NOMO-1 (cell line): ENCODE results near the gene HOXB6.

ENCODE experiments used
- DNase-seq, 2 experiments: peaks; one replicate each; lab custom pipeline; 2025; ENCODE audit not compliant: unreplicated experiment in 2 of 2; lab: John Stamatoyannopoulos, UW

The HOXB6 gene

DNA sequence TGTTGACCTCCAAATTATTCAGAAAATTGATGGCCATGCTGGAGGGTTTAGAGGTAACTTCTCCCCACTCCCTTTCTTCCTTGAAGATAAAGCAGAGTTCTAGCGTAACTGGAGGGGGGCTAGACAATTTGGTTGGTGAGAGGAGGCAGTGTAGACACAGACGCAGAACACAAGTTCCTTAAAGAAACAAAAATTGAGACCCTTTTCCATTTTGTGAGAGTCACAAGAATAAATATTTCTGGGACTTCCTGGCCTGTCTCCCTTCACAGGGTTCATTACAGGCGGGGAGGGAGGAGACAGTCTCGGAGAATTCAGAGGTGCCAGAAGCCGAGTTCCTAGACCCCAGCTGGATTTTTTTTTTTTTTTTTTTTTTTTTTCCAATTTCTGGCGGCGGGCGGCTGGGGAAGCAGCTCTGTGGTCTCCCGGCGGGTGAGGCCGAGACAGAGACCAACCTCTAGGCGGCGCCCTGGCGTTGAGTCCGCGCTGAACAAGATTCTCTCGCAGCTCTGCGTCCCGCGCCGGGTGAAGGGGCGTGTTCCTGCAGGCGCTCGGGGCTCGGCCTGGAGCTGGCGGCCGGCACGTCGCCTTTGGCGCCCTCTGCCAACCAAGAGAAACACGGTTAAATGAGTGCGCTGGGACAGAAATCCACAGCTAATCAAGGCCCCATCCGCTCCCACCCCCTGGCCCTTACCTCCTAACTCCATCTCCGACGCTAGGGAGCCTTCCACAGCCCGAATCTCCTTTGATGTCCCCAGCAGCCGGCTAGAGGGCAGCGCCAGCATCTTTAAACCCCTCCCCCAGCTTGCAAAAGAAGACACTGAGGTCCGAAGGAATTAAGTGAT is 31.6 kb upstream of the HOXB6 start:
- DNase-seq: peak; percentile 53 to 73

GRCh38 chr17:48634493-48635208 is 29.9 kb upstream of the HOXB6 start:
- DNase-seq: no peak

- no peak for DNase-seq
Observed at GRCh38 chr17:48633266-48633677, 28.5 kb upstream of the HOXB6 start.

DNA sequence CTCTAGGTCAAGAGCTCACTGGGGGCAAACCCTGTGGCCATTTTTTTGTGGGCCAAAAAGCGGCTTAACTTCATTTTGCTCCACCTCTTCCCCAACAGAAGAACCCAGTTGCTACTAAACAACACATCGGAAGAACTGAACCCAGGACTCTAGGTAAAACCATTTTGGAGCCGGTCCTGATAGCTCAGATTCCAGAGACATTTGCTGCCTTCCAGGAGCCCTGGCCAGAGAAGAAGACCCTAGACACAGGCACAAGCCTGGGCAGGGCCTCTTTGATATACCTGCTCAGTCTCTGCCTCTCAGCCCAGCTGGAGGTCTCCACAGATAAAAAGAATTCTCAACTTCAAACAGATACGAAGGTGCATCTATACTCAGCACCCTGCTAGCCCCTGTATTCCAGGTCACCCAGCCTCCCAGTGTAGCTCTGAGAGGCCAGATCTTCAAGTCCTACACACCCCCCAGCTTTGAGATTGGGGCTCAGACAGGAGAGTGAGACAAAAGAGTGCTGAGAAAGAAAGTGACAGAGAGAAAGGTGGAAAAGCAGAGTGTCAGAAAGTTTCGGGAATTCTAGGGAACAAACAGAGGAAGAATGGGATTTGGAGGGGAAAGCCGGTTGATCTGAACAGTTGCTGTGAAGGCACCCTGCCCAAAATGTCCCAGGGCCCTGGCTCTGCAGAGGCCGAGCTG is 27.9 kb upstream of the HOXB6 start:
- no peak for DNase-seq

- DNase-seq: no peak
Observed at GRCh38 chr17:48631693-48632578, 27.1 kb upstream of the HOXB6 start.

DNA sequence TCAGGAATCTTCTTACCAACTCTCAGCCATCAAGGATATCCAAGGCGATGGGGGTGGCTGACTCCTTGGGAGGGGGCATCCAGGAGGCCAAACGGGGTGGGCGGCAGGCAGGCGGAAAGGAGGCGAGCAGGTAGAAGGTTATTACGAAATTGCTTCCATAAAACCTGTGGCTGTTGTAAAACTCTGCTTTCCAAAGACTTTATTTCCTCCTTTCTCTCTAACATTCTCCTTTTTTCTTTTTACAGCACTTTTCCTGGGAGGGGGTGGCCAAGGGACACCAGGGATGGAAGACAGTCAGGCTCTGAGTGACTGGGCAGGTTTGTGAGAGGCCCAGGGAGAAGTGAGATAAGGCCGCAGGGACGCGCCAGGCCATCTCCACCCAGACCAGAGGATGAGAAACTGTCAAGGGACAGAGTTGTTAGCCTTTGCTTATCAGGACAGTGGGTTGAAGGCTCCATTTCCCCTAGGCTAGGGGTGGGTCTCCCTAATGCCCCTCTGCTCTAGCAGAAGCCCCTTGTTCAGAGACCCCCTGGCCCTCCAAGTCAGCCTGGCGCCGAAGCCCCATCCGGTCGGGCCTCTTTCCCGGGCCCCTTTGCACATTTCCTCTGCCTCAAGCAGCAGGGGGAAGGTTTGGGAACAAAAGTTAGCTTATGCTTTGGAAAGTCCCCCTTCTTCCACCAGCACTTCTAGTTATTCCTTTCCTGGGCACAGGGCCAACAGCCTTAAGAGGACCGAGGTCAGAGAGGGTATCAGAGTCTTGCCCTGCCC is 26.3 kb upstream of the HOXB6 start:
- no peak for DNase-seq

DNA sequence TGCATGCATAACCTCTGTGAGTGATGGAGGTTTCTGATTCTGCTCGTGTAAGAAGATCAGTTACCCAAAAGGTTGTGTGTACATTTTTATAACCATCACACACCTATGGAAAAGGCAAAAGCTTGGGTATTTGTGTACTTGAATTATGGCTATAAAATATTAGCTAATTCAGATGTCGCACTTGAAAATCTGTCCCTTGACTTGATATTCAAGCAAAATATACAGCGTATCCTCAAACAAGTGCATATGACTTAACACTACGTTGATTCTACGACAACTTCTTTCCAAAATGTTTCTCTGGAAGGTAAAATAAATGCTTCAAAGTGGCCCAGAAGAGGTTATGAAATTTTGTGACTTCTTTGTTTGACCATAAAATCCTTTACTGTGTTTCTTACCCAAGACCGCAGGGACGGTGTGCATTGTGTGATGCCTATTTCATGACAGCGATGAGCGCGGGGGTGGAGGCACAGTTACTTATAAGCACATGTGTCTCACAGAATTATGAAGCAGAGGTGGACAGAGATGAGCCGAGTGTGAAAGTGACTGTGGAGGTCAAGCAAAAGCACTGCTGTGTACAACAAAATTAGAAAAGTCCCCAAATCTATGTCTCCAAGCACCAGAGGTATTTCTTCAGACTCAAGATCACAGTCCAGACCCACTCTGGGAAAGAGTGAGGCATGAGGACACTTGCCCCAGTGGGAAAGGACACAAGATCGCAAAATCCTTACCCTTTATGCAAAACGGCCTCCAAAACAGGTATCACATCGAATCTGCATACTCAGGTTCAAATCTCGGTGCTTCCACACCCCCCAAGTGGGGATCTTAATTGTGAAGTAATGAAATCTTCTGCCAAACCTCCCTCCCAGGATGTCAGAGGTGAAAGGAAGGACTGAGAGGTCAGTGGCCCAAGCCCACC is 25.5 kb upstream of the HOXB6 start:
- DNase-seq: no peak

- no peak for DNase-seq
Observed at GRCh38 chr17:48629411-48629759, 24.6 kb upstream of the HOXB6 start.

DNA sequence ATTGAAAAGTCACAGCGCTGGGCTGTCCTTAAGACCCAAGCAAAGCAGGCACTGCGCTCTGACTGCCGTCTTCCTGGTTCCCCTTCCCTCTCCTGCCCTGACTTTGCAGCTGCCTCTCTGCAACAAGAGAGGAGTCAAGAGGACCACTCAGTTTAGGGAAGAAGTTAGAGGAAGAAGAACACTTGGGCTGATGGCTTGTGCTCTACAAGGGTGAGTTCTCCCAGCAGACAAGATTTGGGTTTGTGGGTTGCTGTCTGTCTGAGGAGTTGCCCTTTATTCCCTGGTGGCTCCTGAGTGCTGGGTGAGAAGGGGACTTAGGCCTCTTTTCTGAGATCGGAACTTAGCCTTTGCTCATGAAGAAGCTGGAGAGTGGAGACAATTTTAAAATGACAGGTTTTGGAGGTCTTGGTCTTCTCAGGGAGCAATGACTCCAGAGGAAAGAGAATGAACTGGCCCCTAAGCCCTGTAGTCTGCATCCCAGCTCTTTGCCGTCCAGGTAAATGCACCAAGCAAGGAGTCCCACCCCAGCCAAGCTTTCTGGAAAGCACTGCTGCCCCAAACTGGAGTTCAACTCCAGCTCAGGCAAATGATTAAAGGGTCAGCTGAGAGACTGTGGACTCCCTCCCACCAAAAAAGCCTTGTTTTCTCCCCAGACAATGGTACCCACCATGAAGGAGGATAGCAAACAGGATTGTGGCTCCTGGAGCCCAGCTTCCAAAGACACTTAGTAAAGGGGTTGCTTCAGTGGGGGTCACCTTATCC is 24.0 kb upstream of the HOXB6 start:
- no peak for DNase-seq

DNA sequence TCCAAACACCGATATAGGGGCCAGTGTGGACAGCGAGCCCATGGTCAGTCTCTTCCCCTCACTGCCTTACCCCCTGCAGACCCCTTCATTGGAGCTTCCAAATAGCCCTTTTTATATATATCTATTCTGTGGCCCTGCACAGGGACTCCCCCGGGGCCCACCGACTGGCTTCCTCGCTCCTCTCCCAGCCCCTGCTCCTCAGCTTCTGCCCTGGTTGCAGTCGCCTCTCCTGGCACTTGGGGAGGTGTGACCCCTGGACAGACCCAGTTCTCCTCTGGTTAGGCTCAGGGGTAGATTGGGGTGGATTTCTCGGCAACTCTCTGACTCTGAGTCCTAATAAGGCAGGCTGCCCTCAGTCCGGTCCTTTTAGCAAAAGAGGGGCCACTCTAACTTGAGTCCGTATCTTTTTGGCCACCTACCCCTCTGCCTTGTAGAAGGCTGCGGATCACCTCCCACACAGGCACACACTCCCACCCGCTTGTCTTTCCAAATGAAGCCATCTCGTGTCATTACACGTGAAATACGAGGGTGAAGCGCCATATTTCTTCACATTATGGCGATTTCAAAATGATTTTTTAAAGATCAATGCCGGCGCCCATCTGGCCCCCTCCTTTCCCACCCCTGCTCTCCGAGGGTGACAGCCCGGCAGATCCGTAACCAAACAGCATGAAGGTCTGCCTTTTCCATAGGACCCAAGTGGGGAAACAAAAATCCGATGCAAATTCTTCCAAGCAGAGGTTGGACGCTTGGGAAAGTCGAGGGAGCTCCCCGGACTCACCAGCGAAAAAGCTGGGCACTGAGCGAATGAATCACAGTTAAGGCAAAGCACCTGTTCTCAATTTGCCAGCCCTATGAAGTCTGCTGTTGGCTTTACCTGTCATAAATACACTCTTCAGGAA is 23.1 kb upstream of the HOXB6 start:
- no peak for DNase-seq

DNA sequence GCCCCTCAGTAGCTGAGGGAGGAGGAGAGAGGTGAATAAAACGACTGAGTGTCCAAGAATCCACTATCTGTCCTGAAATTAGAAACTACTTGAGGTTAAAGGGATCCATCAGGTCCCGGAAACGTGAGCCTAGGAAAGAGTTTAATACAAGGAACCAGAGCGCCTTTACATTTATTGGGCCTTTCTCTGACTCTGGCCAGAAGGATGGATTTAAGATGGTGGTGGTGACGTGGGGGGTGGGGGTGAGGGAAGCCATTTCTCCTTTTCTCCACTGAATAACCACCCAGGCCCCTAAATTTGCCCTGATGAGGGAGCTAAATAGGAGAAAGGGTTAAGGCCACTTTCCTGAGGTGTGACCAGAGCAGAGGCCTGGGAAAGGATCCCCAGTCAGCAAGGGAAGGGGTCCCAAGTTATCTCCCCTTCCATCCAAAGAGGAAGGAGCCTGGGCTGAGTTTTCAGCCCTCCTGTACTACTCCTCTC is 22.4 kb upstream of the HOXB6 start:
- no peak for DNase-seq

DNA sequence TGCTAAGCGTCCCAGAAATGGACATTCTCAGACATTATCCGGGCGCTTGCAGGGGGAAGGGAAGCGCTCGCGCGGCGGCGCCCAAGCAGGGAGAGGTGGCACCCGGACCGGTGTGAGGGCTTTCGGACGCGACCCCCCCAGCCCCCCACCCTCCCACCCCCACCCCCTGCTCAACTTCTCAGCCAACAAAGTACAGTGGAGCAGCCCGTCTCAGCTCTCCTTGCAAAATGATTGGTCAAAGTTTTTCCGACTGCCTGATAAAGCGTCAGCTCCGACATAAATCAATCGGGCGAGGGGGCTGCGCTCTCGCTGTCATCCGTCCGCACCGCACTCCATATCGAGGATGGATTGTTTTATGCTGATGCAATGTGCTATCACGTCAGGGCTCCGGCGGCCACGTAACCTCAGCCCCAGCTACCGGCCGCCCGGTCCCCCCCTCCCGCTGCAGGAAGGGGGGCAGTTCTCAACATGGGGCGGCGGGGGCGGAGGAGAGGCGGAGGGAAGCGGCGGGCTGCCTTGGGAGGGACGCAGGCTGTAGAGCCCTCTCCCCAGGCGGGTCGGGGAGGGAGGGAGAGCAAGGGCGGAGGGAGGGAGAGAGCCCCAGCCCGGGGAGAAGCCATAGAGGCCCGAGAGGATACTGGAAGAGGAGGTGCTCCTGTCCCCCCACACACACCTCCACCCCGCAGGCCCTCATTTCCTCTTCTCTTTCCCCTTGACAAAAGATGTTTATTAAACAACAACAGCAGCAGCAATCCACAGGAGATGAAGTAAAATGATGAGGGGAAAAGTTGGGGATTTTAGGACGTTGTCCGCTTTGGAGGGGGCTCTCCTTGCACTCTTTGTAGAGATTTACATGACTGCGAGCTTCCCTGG is 21.7 kb upstream of the HOXB6 start, which contains the start of gene HOXB9:
TSS of gene HOXB9 (minus strand) at position 114 of the 873 bp plus-strand sequence. CDS start at position 25, 89 bp downstream.
- no peak for DNase-seq

DNA sequence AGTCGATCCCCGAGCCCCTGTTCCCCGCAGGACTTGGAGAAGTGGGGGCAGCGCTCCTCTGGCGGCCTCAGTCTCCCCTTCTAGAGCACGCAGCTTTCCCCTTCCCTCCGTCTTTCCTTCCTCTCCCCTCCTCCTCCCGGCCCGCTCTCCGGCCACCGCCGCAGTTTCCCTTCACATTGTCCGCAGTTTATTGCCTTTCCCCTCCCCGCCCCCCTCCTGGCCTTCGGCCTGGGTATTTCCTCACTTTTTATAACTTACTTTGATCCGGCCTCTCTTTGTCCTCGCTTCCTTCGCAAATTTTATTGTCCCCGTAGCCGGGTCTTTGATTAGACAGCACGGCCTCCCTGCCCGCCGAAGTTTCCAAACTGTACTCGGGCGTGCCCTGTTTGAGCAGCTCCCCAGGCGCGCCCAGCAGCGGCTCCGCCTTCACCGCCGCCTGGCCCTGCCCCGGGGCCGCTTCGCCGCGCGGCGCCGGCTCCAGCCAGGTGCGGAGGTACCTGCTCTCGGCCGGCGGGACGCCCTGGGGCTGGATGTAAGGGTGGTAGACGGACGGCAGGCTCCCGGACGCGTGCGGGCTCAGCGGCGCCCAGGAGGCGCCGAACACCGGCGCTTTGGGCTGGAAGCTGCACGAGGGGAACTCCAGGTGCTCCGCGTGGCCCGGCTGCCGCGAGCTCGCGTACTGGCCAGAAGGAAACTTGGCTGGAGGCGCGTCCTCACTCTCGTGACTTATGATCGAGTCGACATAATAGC is 20.9 kb upstream of the HOXB6 start:
- peak in 1 of 2 experiments; percentile 36 for DNase-seq

- DNase-seq: no peak
Observed at GRCh38 chr17:48624544-48625494, 20.0 kb upstream of the HOXB6 start.
